Neural progenitor cell (in vitro differentiated cells): Measurements from ENCODE around the gene SIRT6. TPM values are rescaled to one million over a fixed set of nuclear protein-coding genes. Genes with fewer than 3 reads are reported as not detected.

ENCODE experiments used
- DNase-seq: peaks from one replicate; pipeline ENCODE4 v3.0.0-alpha.2; 2016; ENCODE audit warnings: low spot score
- H2AFZ ChIP-seq: fragments of 200-600 bp; sonication (generic); replicated peaks from 2 replicates; pipeline ENCODE4 v1.6.1; 2016; ENCODE audit warnings: antibody characterized with exemption
- H3F3A ChIP-seq: fragments of 200-600 bp; sonication (generic); 2 replicates; pipeline ENCODE4 v1.6.1; 2016; ENCODE audit warnings: antibody characterized with exemption, low read depth
- H3K27ac ChIP-seq: fragments of 200-600 bp; sonication (generic); 2 replicates; pipeline ENCODE4 v1.5.1; 2016; ENCODE audit warnings: mild to moderate bottlenecking
- H3K27me3 ChIP-seq: fragments of 200-600 bp; sonication (generic); 2 replicates; pipeline ENCODE4 v1.6.1; 2016; ENCODE audit warnings: mild to moderate bottlenecking, moderate library complexity
- H3K36me3 ChIP-seq: fragments of 200-600 bp; sonication (generic); 2 replicates; pipeline ENCODE4 v1.5.1; 2016
- H3K4me1 ChIP-seq: fragments of 200-600 bp; sonication (generic); 2 replicates; pipeline ENCODE4 v1.6.1; 2016; ENCODE audit warnings: mixed run types
- H3K4me2 ChIP-seq: fragments of 200-600 bp; sonication (generic); 2 replicates; pipeline ENCODE4 v1.6.1; 2016
- H3K4me3 ChIP-seq: fragments of 200-600 bp; sonication (generic); 2 replicates; pipeline ENCODE4 v1.5.1; 2016
- H3K79me2 ChIP-seq: fragments of 200-600 bp; sonication (generic); 2 replicates; pipeline ENCODE4 v1.6.1; 2016; ENCODE audit warnings: low read depth
- H3K9ac ChIP-seq: fragments of 200-600 bp; sonication (generic); 2 replicates; pipeline ENCODE4 v1.6.1; 2016
- H3K9me3 ChIP-seq: fragments of 200-600 bp; sonication (generic); 2 replicates; pipeline ENCODE4 v1.5.1; 2016; ENCODE audit warnings: low read depth
- H4K20me1 ChIP-seq: fragments of 200-600 bp; sonication (generic); 2 replicates; pipeline ENCODE4 v1.6.1; 2016; ENCODE audit warnings: low read depth
- H3K27ac Mint-ChIP-seq: 3 replicates; pipeline ENCODE4 v1.8.0; 2021; ENCODE audit warnings: mixed read lengths
- H3K27me3 Mint-ChIP-seq: 2 replicates; pipeline ENCODE4 v1.8.0; 2022; ENCODE audit warnings: low read depth, mild to moderate bottlenecking, inconsistent platforms, moderate library complexity, mixed read lengths; ENCODE audit not compliant: insufficient read depth
- H3K36me3 Mint-ChIP-seq: 3 replicates; pipeline ENCODE4 v1.8.0; 2021; ENCODE audit warnings: mixed read lengths
- H3K4me1 Mint-ChIP-seq: 3 replicates; pipeline ENCODE4 v1.8.0; 2021; ENCODE audit warnings: mixed read lengths
- H3K4me3 Mint-ChIP-seq: 3 replicates; pipeline ENCODE4 v1.8.0; 2021; ENCODE audit warnings: mild to moderate bottlenecking, moderate library complexity, mixed read lengths
- H3K9me3 Mint-ChIP-seq: 3 replicates; pipeline ENCODE4 v1.8.0; 2020; ENCODE audit warnings: mixed read lengths
- CTCF ChIP-seq: fragments of 200-600 bp; sonication (generic); IDR thresholded peaks from 2 replicates; pipeline ENCODE4 v1.5.1; 2017; ENCODE audit warnings: antibody characterized with exemption, mild to moderate bottlenecking
- EZH2 ChIP-seq: fragments of 200-600 bp; sonication (generic); IDR thresholded peaks from 2 replicates; pipeline ENCODE4 v1.6.1; 2017; ENCODE audit warnings: antibody characterized with exemption, mild to moderate bottlenecking, moderate library complexity
- EZH2phosphoT487 ChIP-seq: fragments of 200-600 bp; sonication (generic); IDR thresholded peaks from 2 replicates; pipeline ENCODE4 v1.6.1; 2017; ENCODE audit warnings: antibody characterized with exemption
- total RNA-seq: library from RNA; depleted of rRNA; stranded (reverse); fragments of >200 nt; gene quantifications from 2 replicates; pipeline ENCODE4 v1.2.3, GENCODE V29; 2015; ENCODE audit warnings: low replicate concordance

Gene SIRT6
- total RNA-seq, 1 donor from 2014 or later: 20.1 TPM

GRCh38 chr19:4174213-4174894 is 8.0 kb downstream of the SIRT6 start:
- Mint-ChIP-seq H3K27ac (no peak overlapping the region), H3K9me3 (no peaks in the 10 kb centered on the region)
- no peak overlapping the region for H3K4me3 ChIP-seq

GRCh38 chr19:4173479-4174212 is 8.7 kb downstream of the SIRT6 start:
- no peak for TF ChIP-seq CTCF
- no peak for TF ChIP-seq EZH2
- TF ChIP-seq EZH2phosphoT487: no peak
- H3K4me2 ChIP-seq: peak overlapping the region; percentile 64
- no peaks in the 10 kb centered on the region for H3K9me3 Mint-ChIP-seq
- peaks cover 3% of the 10 kb centered on the region for H3K4me1 Mint-ChIP-seq
- H3K27ac ChIP-seq: no peak overlapping the region
- peaks cover 47% of the 10 kb centered on the region for H3K27me3 ChIP-seq
- no peak overlapping the region for H3K4me3 ChIP-seq
- H3K27ac Mint-ChIP-seq: no peak overlapping the region
- H3K27me3 Mint-ChIP-seq: peaks cover 12% of the 10 kb centered on the region
- no peak overlapping the region for H3K9ac ChIP-seq
- H3K36me3 Mint-ChIP-seq: peaks cover 3% of the 10 kb centered on the region
- peaks cover 34% of the 10 kb centered on the region for H4K20me1 ChIP-seq
- H3K79me2 ChIP-seq: no peaks in the 10 kb centered on the region
- no peaks in the 10 kb centered on the region for H3K9me3 ChIP-seq
- no peak overlapping the region for H3K4me3 Mint-ChIP-seq
- H3K4me1 ChIP-seq: no peaks in the 10 kb centered on the region
- H3F3A ChIP-seq: no peaks in the 10 kb centered on the region
- H2AFZ ChIP-seq: no peak overlapping the region
- no peaks in the 10 kb centered on the region for H3K36me3 ChIP-seq
- DNase-seq: no peak

More at GRCh38 chr19:4174213-4174894, 8.0 kb downstream of the SIRT6 start:
- Histone ChIP-seq H3K27me3 (peaks cover 41% of the 10 kb centered on the region), H3K4me2 (no peak overlapping the region), H3K9me3 (no peaks in the 10 kb centered on the region), H4K20me1 (peaks cover 34% of the 10 kb centered on the region), H3K36me3 (no peaks in the 10 kb centered on the region), H2AFZ (no peak overlapping the region), H3F3A (no peaks in the 10 kb centered on the region), H3K4me1 (no peaks in the 10 kb centered on the region), H3K79me2 (no peaks in the 10 kb centered on the region), H3K27ac (no peak overlapping the region), H3K9ac (no peak overlapping the region)
- Mint-ChIP-seq H3K27me3 (peaks cover 12% of the 10 kb centered on the region), H3K4me1 (peaks cover 3% of the 10 kb centered on the region), H3K4me3 (no peak overlapping the region), H3K36me3 (peaks cover 3% of the 10 kb centered on the region)
- TF ChIP-seq EZH2phosphoT487 (no peak), CTCF (no peak), EZH2 (no peak)
- DNase-seq: no peak

- no peak overlapping the region for H3K27ac ChIP-seq
- Mint-ChIP-seq H3K9me3 (no peaks in the 10 kb centered on the region), H3K27ac (no peak overlapping the region), H3K4me3 (no peak overlapping the region), H3K4me1 (peaks cover 3% of the 10 kb centered on the region), H3K27me3 (peaks cover 13% of the 10 kb centered on the region), H3K36me3 (peaks cover 3% of the 10 kb centered on the region)
- no peak for TF ChIP-seq CTCF
- TF ChIP-seq EZH2phosphoT487: no peak
- TF ChIP-seq EZH2: no peak
- no peaks in the 10 kb centered on the region for H3K79me2 ChIP-seq
- H3K4me3 ChIP-seq: no peak overlapping the region
- H3K4me1 ChIP-seq: no peaks in the 10 kb centered on the region
- no peak overlapping the region for H3K9ac ChIP-seq
- peaks cover 52% of the 10 kb centered on the region for H3K27me3 ChIP-seq
- H3K4me2 ChIP-seq: peak overlapping the region; percentile 64
- no peaks in the 10 kb centered on the region for H3F3A ChIP-seq
- H3K36me3 ChIP-seq: no peaks in the 10 kb centered on the region
- DNase-seq: peak; percentile 92
- H3K9me3 ChIP-seq: no peaks in the 10 kb centered on the region
- peaks cover 34% of the 10 kb centered on the region for H4K20me1 ChIP-seq
- H2AFZ ChIP-seq: no peak overlapping the region
Measured at GRCh38 chr19:4172861-4173473, 9.4 kb downstream of the SIRT6 start.
